Uterus (tissue), 4 donors: Measurements from ENCODE around the gene HBP1. TPM values are rescaled to one million over a fixed set of nuclear protein-coding genes. Genes with fewer than 3 reads are reported as not detected.
"Not testable (repeated sequence)": the region's sequence is repeated elsewhere in the genome, so short reads cannot be mapped to it uniquely, and the experiment has no call there.

Experiments
- DNase-seq, 2 donors: peaks; one replicate each; pipeline ENCODE4 v3.0.0-alpha.2; 2019 to 2020
- H3K27ac ChIP-seq, 2 donors: fragments of 200-600 bp; sonication (generic); 1 replicate in 1 of 2; 2 replicates in 1 of 2; pipeline ENCODE4 v1.5.1; 2016 to 2018
- H3K27me3 ChIP-seq, 2 donors: fragments of 200-600 bp; sonication (generic); one replicate each; pipeline ENCODE4 v1.5.1; 2018 to 2019; ENCODE audit warnings: control low read depth in 1 of 2
- H3K36me3 ChIP-seq, 2 donors: fragments of 200-600 bp; sonication (generic); one replicate each; pipeline ENCODE4 v1.5.1; 2019; ENCODE audit warnings: control low read depth in 1 of 2
- H3K4me1 ChIP-seq, 2 donors: fragments of 200-600 bp; sonication (generic); one replicate each; pipeline ENCODE4 v1.5.1; 2018 to 2019; ENCODE audit warnings: control low read depth in 1 of 2
- H3K4me3 ChIP-seq, 2 donors: fragments of 200-600 bp; sonication (generic); 1 replicate in 1 of 2; 2 replicates in 1 of 2; pipeline ENCODE4 v1.5.1; 2018 to 2019; ENCODE audit warnings: mild to moderate bottlenecking in 1 of 2
- H3K9me3 ChIP-seq, 2 donors: fragments of 200-600 bp; sonication (generic); one replicate each; pipeline ENCODE4 v1.5.1; 2019; ENCODE audit warnings: control low read depth in 1 of 2
- CTCF ChIP-seq, 4 experiments: fragments of 200-600 bp in 2 of 4; fragments of 450-650 bp in 2 of 4; sonication (generic) in 2 of 4; IDR thresholded peaks; one replicate each; pipeline ENCODE4 v1.5.1; 2016 to 2019; ENCODE audit warnings: antibody characterized with exemption in 4 of 4, mild to moderate bottlenecking in 2 of 4, moderate library complexity in 1 of 4
- POLR2A ChIP-seq, 2 donors: fragments of 450-650 bp; IDR thresholded peaks; one replicate each; pipeline ENCODE4 v1.6.1; 2016; ENCODE audit warnings: antibody characterized with exemption in 2 of 2, mild to moderate bottlenecking in 1 of 2, moderate library complexity in 1 of 2
- intact Hi-C: fragments of 100-400 bp; cut with DNase I; formaldehyde crosslinking; loops from one replicate; pipeline ENCODE4 v1.15.1; 2023; ENCODE audit warnings: low total_unique reads
- total RNA-seq, 4 donors: library from RNA; depleted of rRNA in 3 of 4; stranded (reverse); fragments of >200 nt in 3 of 4; gene quantifications; one replicate each; pipeline versions ENCODE4 v1.1.0 to v1.2.4, GENCODE V29; 2014 to 2023
- donor health status: DM: yes; HTN: yes; CAD: no.

Gene HBP1
- total RNA-seq, 4 donors from 2014 or later: 48.3 to 169 (median 130) TPM

GRCh38 chr7:107213193-107213788 is 44.5 kb downstream of the HBP1 start:
- no peak for DNase-seq
- Histone ChIP-seq H3K27ac (no peak overlapping the region), H3K4me3 (no peak overlapping the region), H3K27me3 (no peaks in the 10 kb centered on the region), H3K9me3 (no peaks in the 10 kb centered on the region), H3K4me1 (no peaks in the 10 kb centered on the region), H3K36me3 (no peaks in the 10 kb centered on the region)
- intact Hi-C loops: no loop called here
- TF ChIP-seq CTCF (IDR thresholded peaks at IDR 0.05): no peak
- TF ChIP-seq POLR2A (IDR thresholded peaks at IDR 0.05): no peak

- no peak for TF ChIP-seq POLR2A (IDR thresholded peaks at IDR 0.05)
- Histone ChIP-seq H3K27ac (no peak overlapping the region), H3K4me1 (no peaks in the 10 kb centered on the region), H3K27me3 (no peaks in the 10 kb centered on the region), H3K36me3 (no peaks in the 10 kb centered on the region), H3K4me3 (no peak overlapping the region), H3K9me3 (no peaks in the 10 kb centered on the region)
- intact Hi-C loops: no loop called here
- no peak for DNase-seq
Measured at GRCh38 chr7:107213945-107214344, 45.1 kb downstream of the HBP1 start.

- no peaks in the 10 kb centered on the region for H3K27me3 ChIP-seq
- TF ChIP-seq POLR2A (IDR thresholded peaks at IDR 0.05) (no peak), CTCF (IDR thresholded peaks at IDR 0.05) (no peak)
- H3K9me3 ChIP-seq: no peaks in the 10 kb centered on the region
- H3K4me3 ChIP-seq: no peak overlapping the region
- no peaks in the 10 kb centered on the region for H3K36me3 ChIP-seq
- H3K27ac ChIP-seq: no peak overlapping the region
- intact Hi-C loops: no loop called here
- no peak for DNase-seq
- H3K4me1 ChIP-seq: no peaks in the 10 kb centered on the region
Measured at GRCh38 chr7:107219563-107220244, 50.9 kb downstream of the HBP1 start.

GRCh38 chr7:107220356-107220755 is 51.6 kb downstream of the HBP1 start:
- Histone ChIP-seq H3K4me1 (no peaks in the 10 kb centered on the region), H3K9me3 (no peaks in the 10 kb centered on the region), H3K4me3 (no peak overlapping the region), H3K36me3 (no peaks in the 10 kb centered on the region), H3K27ac (no peak overlapping the region), H3K27me3 (no peaks in the 10 kb centered on the region)
- intact Hi-C loops: no loop called here
- no peak for DNase-seq
- TF ChIP-seq POLR2A (IDR thresholded peaks at IDR 0.05) (no peak), CTCF (IDR thresholded peaks at IDR 0.05) (no peak)

- H3K9me3 ChIP-seq, H3K36me3 ChIP-seq, H3K4me1 ChIP-seq, H3K27me3 ChIP-seq, intact Hi-C loops, H3K4me3 ChIP-seq, H3K27ac ChIP-seq, DNase-seq: not testable (repeated sequence)
Measured at GRCh38 chr7:107220806-107221205, 52.0 kb downstream of the HBP1 start.

GRCh38 chr7:107224374-107225223 is 55.8 kb downstream of the HBP1 start:
- no peak overlapping the region for H3K4me3 ChIP-seq
- H3K4me1 ChIP-seq: no peaks in the 10 kb centered on the region
- H3K27ac ChIP-seq: peak overlapping the region; percentile 41 to 69
- no peaks in the 10 kb centered on the region for H3K36me3 ChIP-seq
- intact Hi-C loops: no loop called here
- no peaks in the 10 kb centered on the region for H3K27me3 ChIP-seq
- no peaks in the 10 kb centered on the region for H3K9me3 ChIP-seq
- TF ChIP-seq POLR2A (IDR thresholded peaks at IDR 0.05): no peak
- TF ChIP-seq CTCF (IDR thresholded peaks at IDR 0.05): no peak
- peak in 1 of 2 donors; percentile 41 for DNase-seq
